IPS DF 19.7 (cell line): Measurements from ENCODE around the gene DAB2IP.

Experiments used
- DNase-seq: peaks from one replicate; pipeline ENCODE4 v3.0.0-alpha.2; 2013; ENCODE audit warnings: low read depth, low spot score

Gene DAB2IP

GRCh38 chr9:121816449-121816817, 165.0 kb downstream of the DAB2IP start:
- no peak for DNase-seq

GRCh38 chr9:121816845-121817450, 165.5 kb downstream of the DAB2IP start:
- no peak for DNase-seq

GRCh38 chr9:121817476-121817875, 166.0 kb downstream of the DAB2IP start:
- no peak for DNase-seq

GRCh38 chr9:121818016-121818661, 166.7 kb downstream of the DAB2IP start:
- DNase-seq = no peak

GRCh38 chr9:121818841-121819427, 167.5 kb downstream of the DAB2IP start:
- no peak for DNase-seq

GRCh38 chr9:121819428-121820231, 168.2 kb downstream of the DAB2IP start:
- no peak for DNase-seq

- no peak for DNase-seq
Measured at GRCh38 chr9:121820286-121821005, 169.0 kb downstream of the DAB2IP start.

GRCh38 chr9:121821326-121821725, 169.9 kb downstream of the DAB2IP start:
- DNase-seq = no peak

- DNase-seq = no peak
Measured at GRCh38 chr9:121822093-121823085, 171.0 kb downstream of the DAB2IP start.

- DNase-seq = no peak
Measured at GRCh38 chr9:121823451-121824169, 172.2 kb downstream of the DAB2IP start.

GRCh38 chr9:121824651-121825030, 173.2 kb downstream of the DAB2IP start:
- DNase-seq = no peak

- no peak for DNase-seq
Measured at GRCh38 chr9:121825031-121825691, 173.7 kb downstream of the DAB2IP start.

GRCh38 chr9:121826711-121827110, 175.3 kb downstream of the DAB2IP start:
- no peak for DNase-seq

- no peak for DNase-seq
Measured at GRCh38 chr9:121827251-121827967, 176.0 kb downstream of the DAB2IP start.

- DNase-seq = no peak
Measured at GRCh38 chr9:121830441-121831140, 179.2 kb downstream of the DAB2IP start.

GRCh38 chr9:121831869-121832268, 180.4 kb downstream of the DAB2IP start:
- DNase-seq = no peak

GRCh38 chr9:121833061-121833460, 181.6 kb downstream of the DAB2IP start:
- DNase-seq = no peak
